Natural killer cell (primary cell): Measurements from ENCODE around the gene NUAK1. TPM values are rescaled to one million over a fixed set of nuclear protein-coding genes. Genes with fewer than 3 reads are reported as not detected.
"Not testable (repeated sequence)": the region's sequence is repeated elsewhere in the genome, so short reads cannot be mapped to it uniquely, and the experiment has no call there.

Experiments used
- ATAC-seq, 3 donors: fragments of 150-1000 bp in 2 of 3; fragments of 200-7000 bp in 1 of 3; cut with Tn5 transposase; 1 replicate in 1 of 3; 2 replicates in 2 of 3; pipeline ENCODE4 v1.10.0; 2021; ENCODE audit warnings: mild to moderate bottlenecking in 2 of 3, moderate library complexity in 2 of 3
- DNase-seq, 2 donors: peaks; one replicate each; pipeline versions ENCODE4 v3.0.0 to v3.0.0-alpha.2; 2013 to 2021; ENCODE audit warnings: mixed read lengths in 1 of 2
- H3K27ac ChIP-seq: one replicate; pipeline ENCODE4 v1.5.1; 2013; ENCODE audit warnings: mild to moderate bottlenecking, low read length
- H3K27me3 ChIP-seq: one replicate; pipeline ENCODE4 v1.6.1; 2013; ENCODE audit warnings: low read length; ENCODE audit not compliant: control insufficient read depth, insufficient read depth
- H3K36me3 ChIP-seq: one replicate; pipeline ENCODE4 v1.6.1; 2013; ENCODE audit warnings: low read length; ENCODE audit not compliant: control insufficient read depth, insufficient read depth
- H3K4me1 ChIP-seq: one replicate; pipeline ENCODE4 v1.6.1; 2013; ENCODE audit warnings: low read length; ENCODE audit not compliant: control insufficient read depth, insufficient read depth
- H3K4me3 ChIP-seq: one replicate; pipeline ENCODE4 v1.5.1; 2013; ENCODE audit warnings: low read length
- H3K9me3 ChIP-seq: one replicate; pipeline ENCODE4 v1.6.1; 2013; ENCODE audit warnings: low read length; ENCODE audit not compliant: control insufficient read depth, insufficient read depth
- H3K27ac Mint-ChIP-seq, 2 donors: one replicate each; pipeline ENCODE4 v1.8.0; 2022; ENCODE audit warnings: mild to moderate bottlenecking in 2 of 2, mixed read lengths in 2 of 2, moderate library complexity in 1 of 2
- H3K27me3 Mint-ChIP-seq, 2 donors: one replicate each; pipeline ENCODE4 v1.8.0; 2022; ENCODE audit warnings: low read depth in 2 of 2, mixed read lengths in 2 of 2
- H3K36me3 Mint-ChIP-seq: one replicate; pipeline ENCODE4 v1.8.0; 2022; ENCODE audit warnings: mixed read lengths
- H3K4me1 Mint-ChIP-seq, 2 donors: one replicate each; pipeline ENCODE4 v1.8.0; 2022; ENCODE audit warnings: mixed read lengths in 2 of 2
- H3K4me3 Mint-ChIP-seq: one replicate; pipeline ENCODE4 v1.8.0; 2022; ENCODE audit warnings: mild to moderate bottlenecking, moderate library complexity, mixed read lengths
- H3K9me3 Mint-ChIP-seq, 2 donors: one replicate each; pipeline ENCODE4 v1.8.0; 2022; ENCODE audit warnings: mixed read lengths in 2 of 2
- CTCF ChIP-seq: fragments of 200-600 bp; IDR thresholded peaks from one replicate; pipeline ENCODE4 v1.8.0; 2022; ENCODE audit warnings: antibody characterized with exemption
- WGBS: methylation state at CpG from one replicate; pipeline ENCODE4 v1.1.7; 2013; ENCODE audit warnings: missing lambda C conversion rate; ENCODE audit not compliant: insufficient coverage; 5-methylcytosine and 5-hydroxymethylcytosine counted together
- intact Hi-C: fragments of 100-400 bp; cut with micrococcal nuclease; formaldehyde crosslinking; loops from one replicate; pipeline ENCODE4 v1.14.2; 2022
- total RNA-seq, 4 donors: library from RNA; stranded (reverse); fragments of 120-200 nt in 1 of 4; gene quantifications; one replicate each; pipeline versions ENCODE4 v1.2.3 to v1.2.4, GENCODE V29; 2013 to 2022

Gene NUAK1
- total RNA-seq, 3 donors from 2014 or later (not counting 1 experiment from before 2014, with no cell fraction given), result 1.4 to 10.9 (median 3.4) TPM

- 94% methylated on average over 6 of the region's 7 CpGs for WGBS
- H3K27ac Mint-ChIP-seq, result no peak overlapping the region
- Histone ChIP-seq H3K4me3 (no peak overlapping the region), H3K9me3 (no peaks in the 10 kb centered on the region), H3K27ac (no peak overlapping the region), H3K4me1 (peaks cover 15% of the 10 kb centered on the region), H3K27me3 (peaks cover 10% of the 10 kb centered on the region), H3K36me3 (no peaks in the 10 kb centered on the region)
- H3K9me3 Mint-ChIP-seq, result no peaks in the 10 kb centered on the region
- no peak overlapping the region for H3K4me3 Mint-ChIP-seq
- ATAC-seq (no peak), DNase-seq (no peak)
- H3K36me3 Mint-ChIP-seq, result no peaks in the 10 kb centered on the region
- intact Hi-C loops, result no loop called here
- peaks cover 45 to 59% of the 10 kb centered on the region in 2 donors for H3K27me3 Mint-ChIP-seq
- H3K4me1 Mint-ChIP-seq, result peaks cover 0 to 10% of the 10 kb centered on the region in 2 donors
- no peak for TF ChIP-seq CTCF
Measured at GRCh38 chr12:106142591-106143261, 4.0 kb upstream of the NUAK1 start.

GRCh38 chr12:106141920-106142319, 3.2 kb upstream of the NUAK1 start:
- Mint-ChIP-seq H3K27me3 (peaks cover 48 to 67% of the 10 kb centered on the region in 2 donors), H3K4me1 (peaks cover 0 to 15% of the 10 kb centered on the region in 2 donors)
- H3K36me3 Mint-ChIP-seq, H3K4me3 Mint-ChIP-seq, H3K9me3 ChIP-seq, H3K27ac ChIP-seq, ATAC-seq, DNase-seq, H3K27ac Mint-ChIP-seq, H3K36me3 ChIP-seq, H3K4me3 ChIP-seq, H3K9me3 Mint-ChIP-seq, intact Hi-C loops: not testable (repeated sequence)
- 82% methylated on average over 5 of the region's 8 CpGs for WGBS
- H3K4me1 ChIP-seq, result peaks cover 16% of the 10 kb centered on the region
- H3K27me3 ChIP-seq, result peaks cover 11% of the 10 kb centered on the region

- Mint-ChIP-seq H3K36me3 (no peaks in the 10 kb centered on the region), H3K27me3 (peaks cover 53 to 71% of the 10 kb centered on the region in 2 donors), H3K4me1 (peaks cover 0 to 17% of the 10 kb centered on the region in 2 donors), H3K27ac (no peak overlapping the region), H3K4me3 (peak overlapping the region; percentile 40), H3K9me3 (no peaks in the 10 kb centered on the region)
- Histone ChIP-seq H3K4me1 (peaks cover 16% of the 10 kb centered on the region), H3K27me3 (peaks cover 15% of the 10 kb centered on the region), H3K27ac (no peak overlapping the region), H3K9me3 (no peaks in the 10 kb centered on the region), H3K36me3 (no peaks in the 10 kb centered on the region), H3K4me3 (no peak overlapping the region)
- TF ChIP-seq CTCF, result no peak
- intact Hi-C loops, result no loop called here
- DNase-seq, result no peak
- ATAC-seq, result no peak
- 89% methylated on average over 3 of the region's 3 CpGs for WGBS
Measured at GRCh38 chr12:106141452-106141851, 2.7 kb upstream of the NUAK1 start.

- peaks cover 21% of the 10 kb centered on the region for H3K4me1 ChIP-seq
- no peaks in the 10 kb centered on the region for H3K9me3 ChIP-seq
- Mint-ChIP-seq H3K27me3 (peaks cover 57 to 73% of the 10 kb centered on the region in 2 donors), H3K4me3 (peak overlapping the region; percentile 49), H3K9me3 (no peaks in the 10 kb centered on the region), H3K36me3 (no peaks in the 10 kb centered on the region), H3K4me1 (peaks cover 0 to 21% of the 10 kb centered on the region in 2 donors), H3K27ac (no peak overlapping the region)
- H3K4me3 ChIP-seq, result no peak overlapping the region
- no peak for DNase-seq
- ATAC-seq, result no peak
- intact Hi-C loops, result no loop called here
- peaks cover 19% of the 10 kb centered on the region for H3K27me3 ChIP-seq
- H3K27ac ChIP-seq, result no peak overlapping the region
- H3K36me3 ChIP-seq, result no peaks in the 10 kb centered on the region
- no peak for TF ChIP-seq CTCF
Measured at GRCh38 chr12:106141003-106141402, 2.2 kb upstream of the NUAK1 start.
